HepG2 (cell line): ENCODE data around the gene FAM81A. TPM values are rescaled to one million over a fixed set of nuclear protein-coding genes. Genes with fewer than 3 reads are reported as not detected.

ENCODE experiments used
- ATAC-seq: fragments of 200-7000 bp; cut with Tn5 transposase; 3 replicates; pipeline ENCODE4 v1.9.1; 2020; ENCODE audit warnings: mild to moderate bottlenecking, moderate library complexity
- BruUV-seq: library from RNA; stranded (reverse); fragments of 400-500 nt; replicated peaks from 2 replicates; lab custom pipeline; 2021; lab: Mats Ljungman, UMichigan
- CTCF ChIA-PET: fragments of 300-600 bp; formaldehyde crosslinking; extraction: SDS; loops from one replicate; lab custom pipeline; 2021; ENCODE audit warnings: low total read pairs, inconsistent platforms, low intra/inter-chr PET ratio; lab: Yijun Ruan, JAX
- POLR2A ChIA-PET: fragments of 350-600 bp; sonication (Branson Sonifier 250); formaldehyde crosslinking; loops from one replicate; lab custom pipeline; 2020; ENCODE audit warnings: antibody characterized with exemption, inconsistent platforms; lab: Yijun Ruan, JAX
- DNase-seq: peaks from one replicate; pipeline ENCODE4 v3.0.0-alpha.2; 2015; ENCODE audit warnings: low spot score
- FAIRE-seq: peaks from 3 replicates; lab custom pipeline; 2011; peaks lifted over from hg19 to GRCh38; lab: Jason Lieb, UNC
- H2AFZ ChIP-seq: one replicate; pipeline ENCODE4 v1.6.1; 2011; ENCODE audit warnings: low read length, inconsistent platforms
- H3K27ac ChIP-seq: fragments of 300-600 bp; 3 replicates; pipeline ENCODE4 v1.8.0; 2011; ENCODE audit warnings: mixed run types, mild to moderate bottlenecking, mixed read lengths, low read length, inconsistent platforms; ENCODE audit not compliant: insufficient read depth; ENCODE audit errors: extremely low read length
- H3K27me3 ChIP-seq, 2 experiments: fragments of 200-600 bp in 1 of 2; 2 replicates in 1 of 2; 3 replicates in 1 of 2; pipeline versions ENCODE4 v1.6.0 to v1.8.0; 2011; ENCODE audit warnings: low read length in 2 of 2, mild to moderate bottlenecking in 2 of 2, moderate library complexity in 2 of 2, inconsistent platforms in 1 of 2; ENCODE audit not compliant: insufficient read depth in 2 of 2, control insufficient read depth in 1 of 2
- H3K36me3 ChIP-seq, 2 experiments: fragments of 200-600 bp in 1 of 2; replicated peaks in 1 of 2; 2 replicates in 1 of 2; 3 replicates in 1 of 2; pipeline versions ENCODE4 v1.5.1 to v1.8.0; 2011; ENCODE audit warnings: low read length in 2 of 2, inconsistent platforms in 1 of 2; ENCODE audit not compliant: insufficient read depth in 2 of 2, control insufficient read depth in 1 of 2
- H3K4me1 ChIP-seq: 2 replicates; pipeline ENCODE4 v1.5.1; 2012; ENCODE audit warnings: low read length, inconsistent platforms; ENCODE audit not compliant: insufficient read depth
- H3K4me2 ChIP-seq: 2 replicates; pipeline ENCODE4 v1.6.0; 2011; ENCODE audit warnings: low read depth, low read length, inconsistent platforms
- H3K4me3 ChIP-seq, 3 experiments: fragments of 200-600 bp in 1 of 3; sonication (generic), shearing (Covaris generic) in 1 of 3; replicated peaks in 1 of 3; 2 replicates each; pipeline ENCODE4 v1.5.1; 2011 to 2016; ENCODE audit warnings: low read length in 3 of 3, inconsistent platforms in 2 of 3, low read depth in 2 of 3, mild to moderate bottlenecking in 2 of 3, control low read depth in 1 of 3, mixed read lengths in 1 of 3; ENCODE audit not compliant: insufficient read depth in 1 of 3
- H3K79me2 ChIP-seq: one replicate; pipeline ENCODE4 v1.6.1; 2011; ENCODE audit warnings: low read length, inconsistent platforms; ENCODE audit not compliant: insufficient read depth
- H3K9ac ChIP-seq: 2 replicates; pipeline ENCODE4 v1.6.0; 2011; ENCODE audit warnings: mild to moderate bottlenecking, low read depth, low read length, inconsistent platforms; ENCODE audit not compliant: insufficient read depth
- H3K9me3 ChIP-seq: 2 replicates; pipeline ENCODE4 v1.5.1; 2012; ENCODE audit warnings: mild to moderate bottlenecking, low read length
- H4K20me1 ChIP-seq: 2 replicates; pipeline ENCODE4 v1.6.0; 2011; ENCODE audit warnings: inconsistent platforms, mild to moderate bottlenecking, low read length, moderate library complexity; ENCODE audit not compliant: insufficient read depth
- MIER2 ChIP-seq: IDR thresholded peaks from 2 replicates; pipeline ENCODE4 v1.6.1; 2016; ENCODE audit warnings: missing biosample characterization, missing genetic modification reagents
- TEAD3 ChIP-seq: optimal IDR thresholded peaks from 2 replicates; pipeline ENCODE3; 2016; ENCODE audit warnings: borderline replicate concordance
- ZBTB21 ChIP-seq: sonication (generic); formaldehyde crosslinking; IDR thresholded peaks from 2 replicates; pipeline ENCODE4 v1.4.0; 2020; ENCODE audit warnings: missing genetic modification reagents
- WGBS: methylation state at CpG from one replicate; pipeline ENCODE4 v1.1.6; 2017; ENCODE audit warnings: low lambda C conversion rate; 5-methylcytosine and 5-hydroxymethylcytosine counted together
- in situ Hi-C: cut with HindIII; loops from 2 replicates; pipeline ENCODE4 v1.10.0; 2017; ENCODE audit warnings: low pct_unique_long_range_greater_than_20kb; ENCODE audit not compliant: extremely low pct_ligation_motif_present
- intact Hi-C: fragments of 100-400 bp; cut with micrococcal nuclease; formaldehyde crosslinking; loops from one replicate; pipeline ENCODE4 v1.10.0; 2022; ENCODE audit not compliant: unreplicated experiment
- polyA plus RNA-seq, 8 experiments: library from polyadenylated mRNA; depleted of rRNA in 3 of 8; stranded (reverse) in 7 of 8; unstranded in 1 of 8; fragments of >200 nt; fragmentation: Illumina TruSeq in 4 of 8; extraction: Trizol in 4 of 8; gene quantifications; 2 replicates each; pipeline versions ENCODE4 v1.2.1 to v1.2.3, GENCODE V29; 2011 to 2016; ENCODE audit warnings: low read depth in 4 of 8, missing spikeins in 1 of 8, mixed read lengths in 1 of 8; ENCODE audit not compliant: insufficient read depth in 1 of 8
- total RNA-seq, 5 experiments: library from RNA; depleted of rRNA; stranded (reverse); fragments of >200 nt; fragmentation: Illumina TruSeq; extraction: Trizol; gene quantifications; 2 replicates each; pipeline ENCODE4 v1.2.3, GENCODE V29; 2016; ENCODE audit warnings: low read depth in 1 of 5
- TF ChIP-seq, protein P1 (sequence below), 2 experiments: fragments of 450-650 bp in 1 of 2; sonication (generic) in 1 of 2; formaldehyde crosslinking in 1 of 2; IDR thresholded peaks; 2 replicates each; pipeline versions ENCODE4 v1.6.1 to v1.8.0; 2016 to 2022; ENCODE audit warnings: antibody characterized with exemption in 1 of 2, mild to moderate bottlenecking in 1 of 2, missing genetic modification reagents in 1 of 2
- TF ChIP-seq, protein P2 (sequence below), 2 experiments: IDR thresholded peaks; 2 replicates each; pipeline ENCODE4 v1.6.1; 2011 to 2012; ENCODE audit warnings: low read length in 2 of 2, borderline replicate concordance in 1 of 2, low read depth in 1 of 2, mild to moderate bottlenecking in 1 of 2, moderate library complexity in 1 of 2
- TF ChIP-seq, protein P3 (sequence below): sonication (generic); formaldehyde crosslinking; IDR thresholded peaks from 2 replicates; pipeline ENCODE4 v1.5.0; 2020; ENCODE audit warnings: mild to moderate bottlenecking, missing genetic modification reagents, moderate library complexity

Gene FAM81A
- total and polyA plus RNA-seq, 2 of the 13 experiments (the other 11 are each of a cell fraction or from before 2014, with no cell fraction given) = 0.09 TPM; not detected in 1

DNA sequence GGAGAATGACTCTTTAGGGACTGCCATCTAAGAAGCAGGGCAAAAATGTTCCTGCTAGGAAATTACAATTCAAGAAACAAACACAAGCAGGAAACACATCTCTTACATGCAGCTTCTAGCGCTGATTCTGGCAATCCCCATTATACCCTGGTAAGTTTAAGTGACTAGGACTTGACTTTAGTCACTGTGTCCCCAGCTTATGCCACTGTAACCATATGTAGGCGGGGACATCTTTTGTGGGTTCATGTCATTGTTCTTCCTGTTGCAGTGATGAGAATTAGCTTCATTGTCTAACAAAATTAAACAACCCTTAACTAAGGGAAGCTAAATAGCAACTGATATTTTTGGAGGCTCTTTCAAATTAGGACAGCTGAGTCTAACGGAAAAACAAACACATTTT lies 17.9 kb upstream of the FAM81A start (continued):
- TF ChIP-seq, protein P1, sequence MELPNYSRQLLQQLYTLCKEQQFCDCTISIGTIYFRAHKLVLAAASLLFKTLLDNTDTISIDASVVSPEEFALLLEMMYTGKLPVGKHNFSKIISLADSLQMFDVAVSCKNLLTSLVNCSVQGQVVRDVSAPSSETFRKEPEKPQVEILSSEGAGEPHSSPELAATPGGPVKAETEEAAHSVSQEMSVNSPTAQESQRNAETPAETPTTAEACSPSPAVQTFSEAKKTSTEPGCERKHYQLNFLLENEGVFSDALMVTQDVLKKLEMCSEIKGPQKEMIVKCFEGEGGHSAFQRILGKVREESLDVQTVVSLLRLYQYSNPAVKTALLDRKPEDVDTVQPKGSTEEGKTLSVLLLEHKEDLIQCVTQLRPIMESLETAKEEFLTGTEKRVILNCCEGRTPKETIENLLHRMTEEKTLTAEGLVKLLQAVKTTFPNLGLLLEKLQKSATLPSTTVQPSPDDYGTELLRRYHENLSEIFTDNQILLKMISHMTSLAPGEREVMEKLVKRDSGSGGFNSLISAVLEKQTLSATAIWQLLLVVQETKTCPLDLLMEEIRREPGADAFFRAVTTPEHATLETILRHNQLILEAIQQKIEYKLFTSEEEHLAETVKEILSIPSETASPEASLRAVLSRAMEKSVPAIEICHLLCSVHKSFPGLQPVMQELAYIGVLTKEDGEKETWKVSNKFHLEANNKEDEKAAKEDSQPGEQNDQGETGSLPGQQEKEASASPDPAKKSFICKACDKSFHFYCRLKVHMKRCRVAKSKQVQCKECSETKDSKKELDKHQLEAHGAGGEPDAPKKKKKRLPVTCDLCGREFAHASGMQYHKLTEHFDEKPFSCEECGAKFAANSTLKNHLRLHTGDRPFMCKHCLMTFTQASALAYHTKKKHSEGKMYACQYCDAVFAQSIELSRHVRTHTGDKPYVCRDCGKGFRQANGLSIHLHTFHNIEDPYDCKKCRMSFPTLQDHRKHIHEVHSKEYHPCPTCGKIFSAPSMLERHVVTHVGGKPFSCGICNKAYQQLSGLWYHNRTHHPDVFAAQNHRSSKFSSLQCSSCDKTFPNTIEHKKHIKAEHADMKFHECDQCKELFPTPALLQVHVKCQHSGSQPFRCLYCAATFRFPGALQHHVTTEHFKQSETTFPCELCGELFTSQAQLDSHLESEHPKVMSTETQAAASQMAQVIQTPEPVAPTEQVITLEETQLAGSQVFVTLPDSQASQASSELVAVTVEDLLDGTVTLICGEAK (IDR thresholded peaks at IDR 0.05) = no peak
- TF ChIP-seq, protein P1 (CRISPR knock-in tag; IDR thresholded peaks at IDR 0.05) = no peak

DNA sequence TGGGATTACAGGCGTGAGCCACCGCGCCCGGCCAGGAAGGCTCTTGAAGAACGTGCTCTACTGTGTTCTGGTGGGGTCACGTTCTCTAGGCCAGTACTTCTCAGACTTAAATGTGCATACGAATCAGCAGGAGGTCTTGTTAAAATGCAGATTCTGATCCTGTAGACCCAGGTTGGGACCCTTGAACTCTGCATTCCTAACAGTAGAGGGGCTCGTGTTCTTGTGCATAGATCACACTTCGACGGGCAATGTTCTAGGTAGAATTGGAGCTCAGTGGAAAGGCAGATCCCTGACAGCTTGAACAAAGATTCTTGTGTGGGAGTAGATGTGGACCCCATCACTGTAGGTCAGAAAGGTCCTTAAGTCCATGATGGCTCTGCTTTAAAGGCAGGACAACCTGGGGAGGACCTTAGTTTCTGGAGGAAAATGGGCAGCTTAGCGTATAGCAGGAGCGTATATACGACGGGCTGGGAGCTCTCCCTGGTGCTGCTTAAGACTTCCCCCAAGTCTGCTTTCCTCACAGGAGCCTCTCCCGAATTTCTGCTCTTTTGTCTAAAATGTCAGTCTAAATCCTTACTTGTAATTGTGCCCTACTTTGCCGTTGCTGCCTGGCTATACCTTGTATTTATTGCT lies 16.9 kb upstream of the FAM81A start:
- intact Hi-C loops (no loop called here), in situ Hi-C loops (no loop called here)
- DNase-seq = no peak
- peak; percentile 57 for ATAC-seq
- BruUV-seq = no TSS peak
- H3K9me3 ChIP-seq = no peaks in the 10 kb centered on the region
- H3K27me3 ChIP-seq = peaks cover 1 to 31% of the 10 kb centered on the region in 2 experiments; a peak in 3 of 5 replicates
- H3K9ac ChIP-seq = no peak overlapping the region
- H3K79me2 ChIP-seq = no peaks in the 10 kb centered on the region
- no peak overlapping the region for H3K4me2 ChIP-seq
- no peaks in the 10 kb centered on the region for H3K4me1 ChIP-seq
- no peaks in the 10 kb centered on the region for H3K36me3 ChIP-seq
- 12% methylated on average over 4 of the region's 16 CpGs for WGBS
- no peaks in the 10 kb centered on the region for H4K20me1 ChIP-seq
- POLR2A ChIA-PET = interaction anchor here (1.2 kb wide), 1 partner anchor 9 kb away, joined by 3 read pairs; no protein-coding TSS in a partner anchor
- H3K27ac ChIP-seq = no peak overlapping the region
- FAIRE-seq = no peak
- H3K4me3 ChIP-seq = no peak overlapping the region
- CTCF ChIA-PET = no interaction called here
- TF ChIP-seq MIER2 (peak; percentile 83), TEAD3 (CRISPR knock-in tag) (peak; percentile 90), ZBTB21 (no peak)
- TF ChIP-seq, protein P2, sequence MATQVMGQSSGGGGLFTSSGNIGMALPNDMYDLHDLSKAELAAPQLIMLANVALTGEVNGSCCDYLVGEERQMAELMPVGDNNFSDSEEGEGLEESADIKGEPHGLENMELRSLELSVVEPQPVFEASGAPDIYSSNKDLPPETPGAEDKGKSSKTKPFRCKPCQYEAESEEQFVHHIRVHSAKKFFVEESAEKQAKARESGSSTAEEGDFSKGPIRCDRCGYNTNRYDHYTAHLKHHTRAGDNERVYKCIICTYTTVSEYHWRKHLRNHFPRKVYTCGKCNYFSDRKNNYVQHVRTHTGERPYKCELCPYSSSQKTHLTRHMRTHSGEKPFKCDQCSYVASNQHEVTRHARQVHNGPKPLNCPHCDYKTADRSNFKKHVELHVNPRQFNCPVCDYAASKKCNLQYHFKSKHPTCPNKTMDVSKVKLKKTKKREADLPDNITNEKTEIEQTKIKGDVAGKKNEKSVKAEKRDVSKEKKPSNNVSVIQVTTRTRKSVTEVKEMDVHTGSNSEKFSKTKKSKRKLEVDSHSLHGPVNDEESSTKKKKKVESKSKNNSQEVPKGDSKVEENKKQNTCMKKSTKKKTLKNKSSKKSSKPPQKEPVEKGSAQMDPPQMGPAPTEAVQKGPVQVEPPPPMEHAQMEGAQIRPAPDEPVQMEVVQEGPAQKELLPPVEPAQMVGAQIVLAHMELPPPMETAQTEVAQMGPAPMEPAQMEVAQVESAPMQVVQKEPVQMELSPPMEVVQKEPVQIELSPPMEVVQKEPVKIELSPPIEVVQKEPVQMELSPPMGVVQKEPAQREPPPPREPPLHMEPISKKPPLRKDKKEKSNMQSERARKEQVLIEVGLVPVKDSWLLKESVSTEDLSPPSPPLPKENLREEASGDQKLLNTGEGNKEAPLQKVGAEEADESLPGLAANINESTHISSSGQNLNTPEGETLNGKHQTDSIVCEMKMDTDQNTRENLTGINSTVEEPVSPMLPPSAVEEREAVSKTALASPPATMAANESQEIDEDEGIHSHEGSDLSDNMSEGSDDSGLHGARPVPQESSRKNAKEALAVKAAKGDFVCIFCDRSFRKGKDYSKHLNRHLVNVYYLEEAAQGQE (IDR thresholded peaks at IDR 0.05; ENCODE audit: borderline replicate concordance in 1 of 2, low read depth in 1 of 2, low read length in 2 of 2) = peak; percentile 39 to 90
- TF ChIP-seq, protein P3, sequence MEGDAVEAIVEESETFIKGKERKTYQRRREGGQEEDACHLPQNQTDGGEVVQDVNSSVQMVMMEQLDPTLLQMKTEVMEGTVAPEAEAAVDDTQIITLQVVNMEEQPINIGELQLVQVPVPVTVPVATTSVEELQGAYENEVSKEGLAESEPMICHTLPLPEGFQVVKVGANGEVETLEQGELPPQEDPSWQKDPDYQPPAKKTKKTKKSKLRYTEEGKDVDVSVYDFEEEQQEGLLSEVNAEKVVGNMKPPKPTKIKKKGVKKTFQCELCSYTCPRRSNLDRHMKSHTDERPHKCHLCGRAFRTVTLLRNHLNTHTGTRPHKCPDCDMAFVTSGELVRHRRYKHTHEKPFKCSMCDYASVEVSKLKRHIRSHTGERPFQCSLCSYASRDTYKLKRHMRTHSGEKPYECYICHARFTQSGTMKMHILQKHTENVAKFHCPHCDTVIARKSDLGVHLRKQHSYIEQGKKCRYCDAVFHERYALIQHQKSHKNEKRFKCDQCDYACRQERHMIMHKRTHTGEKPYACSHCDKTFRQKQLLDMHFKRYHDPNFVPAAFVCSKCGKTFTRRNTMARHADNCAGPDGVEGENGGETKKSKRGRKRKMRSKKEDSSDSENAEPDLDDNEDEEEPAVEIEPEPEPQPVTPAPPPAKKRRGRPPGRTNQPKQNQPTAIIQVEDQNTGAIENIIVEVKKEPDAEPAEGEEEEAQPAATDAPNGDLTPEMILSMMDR (CRISPR knock-in tag) = 0 out of 2 replicates have a peak, but pooled peaks have one; percentile 24
- no peak overlapping the region for H2AFZ ChIP-seq
